Body of pancreas (tissue), 4 donors: Measurements from ENCODE around the gene IFI6. TPM values are rescaled to one million over a fixed set of nuclear protein-coding genes. Genes with fewer than 3 reads are reported as not detected.

Source experiments
- ATAC-seq: fragments of 150-250 bp; one replicate; pipeline ENCODE4 v1.9.1; 2016
- DNase-seq, 4 donors: peaks; one replicate each; pipeline ENCODE4 v3.0.0-alpha.2; 2019
- H3K27ac ChIP-seq, 4 donors: fragments of 200-600 bp; sonication (generic); 1 replicate in 3 of 4; 2 replicates in 1 of 4; pipeline versions ENCODE4 v1.5.1 to v1.6.1; 2016 to 2019; ENCODE audit warnings: mild to moderate bottlenecking in 1 of 4, mixed read lengths in 1 of 4, moderate library complexity in 1 of 4
- H3K27me3 ChIP-seq, 2 donors: fragments of 200-600 bp; sonication (generic); one replicate each; pipeline ENCODE4 v1.6.0; 2016; ENCODE audit warnings: mild to moderate bottlenecking in 1 of 2
- H3K36me3 ChIP-seq, 2 donors: fragments of 200-600 bp; sonication (generic); replicated peaks in 1 of 2; 2 replicates each; pipeline ENCODE4 v1.5.1; 2016; ENCODE audit warnings: low read depth in 2 of 2; ENCODE audit not compliant: insufficient read depth in 1 of 2
- H3K4me1 ChIP-seq: fragments of 200-600 bp; sonication (generic); one replicate; pipeline ENCODE4 v1.6.0; 2016
- H3K4me3 ChIP-seq, 2 donors: fragments of 200-600 bp; sonication (generic); 1 replicate in 1 of 2; 2 replicates in 1 of 2; pipeline ENCODE4 v1.5.1; 2016 to 2019
- H3K9me3 ChIP-seq, 3 donors: fragments of 200-600 bp; sonication (generic); 1 replicate in 2 of 3; 2 replicates in 1 of 3; pipeline ENCODE4 v1.5.1; 2016
- CTCF ChIP-seq, 7 experiments: fragments of 450-650 bp in 4 of 7; fragments of 200-600 bp in 3 of 7; sonication (generic) in 3 of 7; IDR thresholded peaks; one replicate each; pipeline ENCODE4 v1.5.1; 2016 to 2019; ENCODE audit warnings: antibody characterized with exemption in 7 of 7
- POLR2A ChIP-seq, 3 donors: fragments of 450-650 bp; IDR thresholded peaks; one replicate each; pipeline ENCODE4 v1.6.1; 2016; ENCODE audit warnings: antibody characterized with exemption in 3 of 3, mild to moderate bottlenecking in 2 of 3
- WGBS, 2 donors: methylation state at CpG; one replicate each; pipeline ENCODE4 v1.1.5; 2017; 5-methylcytosine and 5-hydroxymethylcytosine counted together
- intact Hi-C: fragments of 100-400 bp; cut with DNase I; formaldehyde crosslinking; loops from one replicate; pipeline ENCODE4 v1.15.1; 2023
- total RNA-seq, 2 donors: library from RNA; depleted of rRNA; stranded (reverse); fragments of >200 nt; gene quantifications; one replicate each; pipeline ENCODE4 v1.1.0, GENCODE V29; 2016

IFI6 gene
- total RNA-seq, 2 donors from 2014 or later: 54.0 to 58.0 TPM

- 100% methylated on average over 1 of the region's 1 CpG for WGBS, 2 donors
- H3K9me3 ChIP-seq: no peaks in the 10 kb centered on the region
- TF ChIP-seq CTCF (IDR thresholded peaks at IDR 0.05) (no peak), POLR2A (IDR thresholded peaks at IDR 0.05) (no peak)
- peaks cover 14% of the 10 kb centered on the region for H3K4me1 ChIP-seq
- H3K27me3 ChIP-seq: no peaks in the 10 kb centered on the region
- H3K36me3 ChIP-seq: no peaks in the 10 kb centered on the region
- intact Hi-C loops: no loop called here
- no peak for DNase-seq
- no peak overlapping the region for H3K4me3 ChIP-seq
- no peak overlapping the region for H3K27ac ChIP-seq
- ATAC-seq: no peak
These were observed 4.4 kb upstream of the IFI6 start for GRCh38 chr1:27676410-27676809.

GRCh38 chr1:27672750-27673112, 739 bp upstream of the IFI6 start:
- ATAC-seq: no peak
- intact Hi-C loops: no loop called here

GRCh38 chr1:27669876-27670275, 2.1 kb downstream of the IFI6 start:
- peaks cover 24% of the 10 kb centered on the region for H3K4me1 ChIP-seq
- ATAC-seq (no peak), DNase-seq (no peak)
- intact Hi-C loops: no loop called here
- no peak overlapping the region for H3K27ac ChIP-seq
- 61 to 71% methylated on average over 4 of the region's 4 CpGs for WGBS, 2 donors
- H3K9me3 ChIP-seq: no peaks in the 10 kb centered on the region
- H3K4me3 ChIP-seq: no peak overlapping the region
- H3K36me3 ChIP-seq: no peaks in the 10 kb centered on the region
- no peaks in the 10 kb centered on the region for H3K27me3 ChIP-seq
- TF ChIP-seq POLR2A (IDR thresholded peaks at IDR 0.05) (no peak), CTCF (IDR thresholded peaks at IDR 0.05) (no peak)

More at GRCh38 chr1:27672750-27673112, 739 bp upstream of the IFI6 start:
- Histone ChIP-seq H3K4me3 (no peak overlapping the region), H3K27me3 (no peaks in the 10 kb centered on the region), H3K4me1 (peaks cover 24% of the 10 kb centered on the region), H3K27ac (peak overlapping the region; percentile 59 to 86 (median 78)), H3K36me3 (no peaks in the 10 kb centered on the region), H3K9me3 (no peaks in the 10 kb centered on the region)
- no peak for TF ChIP-seq POLR2A (IDR thresholded peaks at IDR 0.05)
- no peak for DNase-seq

- Histone ChIP-seq H3K27me3 (no peaks in the 10 kb centered on the region), H3K36me3 (no peaks in the 10 kb centered on the region), H3K4me1 (peaks cover 24% of the 10 kb centered on the region), H3K9me3 (no peaks in the 10 kb centered on the region), H3K27ac (no peak overlapping the region), H3K4me3 (no peak overlapping the region)
- WGBS, 2 donors: 8 to 12% methylated on average over 30 to 36 of the region's 36 CpGs
- TF ChIP-seq POLR2A (IDR thresholded peaks at IDR 0.05) (no peak), CTCF (IDR thresholded peaks at IDR 0.05) (peak; percentile 71 to 91 (median 78))
- intact Hi-C loops: no loop called here
- DNase-seq (peak; percentile 78 to 86 (median 82)), ATAC-seq (peak; percentile 53)
These were observed 2.9 kb downstream of the IFI6 start for GRCh38 chr1:27668808-27669723.

GRCh38 chr1:27668121-27668807, 3.7 kb downstream of the IFI6 start:
- WGBS, 2 donors: 68 to 72% methylated on average over 25 to 40 of the region's 42 CpGs
- H3K4me3 ChIP-seq: no peak overlapping the region
- no peak for ATAC-seq
- DNase-seq: no peak
- H3K4me1 ChIP-seq: peaks cover 24% of the 10 kb centered on the region
- TF ChIP-seq CTCF (IDR thresholded peaks at IDR 0.05): no peak
- TF ChIP-seq POLR2A (IDR thresholded peaks at IDR 0.05): no peak
- intact Hi-C loops: no loop called here
- no peaks in the 10 kb centered on the region for H3K36me3 ChIP-seq
- no peaks in the 10 kb centered on the region for H3K9me3 ChIP-seq
- no peaks in the 10 kb centered on the region for H3K27me3 ChIP-seq
- no peak overlapping the region for H3K27ac ChIP-seq
